Astrocyte of the cerebellum (primary cell): ENCODE data around the gene NR2F1-AS1.
"Not testable (repeated sequence)": the region's sequence is repeated elsewhere in the genome, so short reads cannot be mapped to it uniquely, and the experiment has no call there.

Experiments
- DNase-seq: peaks from one replicate; pipeline ENCODE4 v3.0.0-alpha.2; 2011; ENCODE audit warnings: low read depth
- H3K4me3 ChIP-seq: 2 replicates; pipeline ENCODE4 v1.5.1; 2011; ENCODE audit warnings: mild to moderate bottlenecking, low read depth, low read length, moderate library complexity
- in situ Hi-C: cut with HindIII; loops from 2 replicates; pipeline ENCODE4 v1.10.0; 2017; ENCODE audit warnings: low sequenced_read_pairs
- TF ChIP-seq, protein P1 (sequence below): IDR thresholded peaks from 2 replicates; pipeline ENCODE4 v1.5.1; 2012; ENCODE audit warnings: low read length, low read depth, moderate library complexity, mild to moderate bottlenecking; ENCODE audit errors: missing control alignments

Gene NR2F1-AS1

DNA sequence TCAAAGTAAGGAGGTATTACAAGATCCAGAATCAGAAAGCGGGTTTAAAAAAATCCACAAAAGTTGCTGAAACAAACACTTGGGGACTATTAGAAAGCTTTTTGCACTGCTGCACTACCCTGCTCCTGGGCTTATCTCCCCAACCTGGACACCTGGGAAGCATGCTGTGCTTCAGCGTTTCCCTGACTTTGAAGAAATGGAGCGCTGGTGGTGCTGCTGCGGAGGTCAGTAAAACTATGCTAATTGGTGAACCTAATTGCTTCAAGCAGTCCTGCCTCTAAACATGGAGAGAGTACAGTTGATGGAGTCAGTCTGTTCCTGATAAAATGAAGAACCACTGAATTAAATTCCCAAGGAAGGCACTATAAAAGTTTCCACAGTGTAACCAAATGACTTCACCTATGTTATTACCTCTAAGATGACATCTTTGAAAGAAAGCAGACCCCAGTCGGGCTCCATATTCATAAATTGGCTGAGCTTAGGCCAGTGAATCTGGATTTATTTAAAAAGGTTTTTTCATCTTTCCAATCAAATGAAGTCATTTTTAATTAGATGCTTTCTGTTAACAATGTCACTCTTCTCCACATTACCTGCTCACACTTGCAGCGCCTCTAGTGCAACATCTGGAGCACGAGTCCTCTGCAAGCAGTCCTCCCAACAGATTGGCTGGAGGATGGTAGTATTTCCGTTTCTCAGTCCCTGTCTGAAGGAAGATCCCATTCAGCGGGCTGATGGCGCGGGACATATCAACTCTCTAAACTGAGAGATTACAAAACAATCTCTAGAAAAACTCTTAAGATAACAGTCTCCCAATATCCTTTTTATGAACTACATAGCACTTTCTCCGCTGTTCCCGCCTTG, 11.5 kb downstream of the NR2F1-AS1 start:
- no peak for DNase-seq
- H3K4me3 ChIP-seq = no peak overlapping the region
- TF ChIP-seq, protein P1, sequence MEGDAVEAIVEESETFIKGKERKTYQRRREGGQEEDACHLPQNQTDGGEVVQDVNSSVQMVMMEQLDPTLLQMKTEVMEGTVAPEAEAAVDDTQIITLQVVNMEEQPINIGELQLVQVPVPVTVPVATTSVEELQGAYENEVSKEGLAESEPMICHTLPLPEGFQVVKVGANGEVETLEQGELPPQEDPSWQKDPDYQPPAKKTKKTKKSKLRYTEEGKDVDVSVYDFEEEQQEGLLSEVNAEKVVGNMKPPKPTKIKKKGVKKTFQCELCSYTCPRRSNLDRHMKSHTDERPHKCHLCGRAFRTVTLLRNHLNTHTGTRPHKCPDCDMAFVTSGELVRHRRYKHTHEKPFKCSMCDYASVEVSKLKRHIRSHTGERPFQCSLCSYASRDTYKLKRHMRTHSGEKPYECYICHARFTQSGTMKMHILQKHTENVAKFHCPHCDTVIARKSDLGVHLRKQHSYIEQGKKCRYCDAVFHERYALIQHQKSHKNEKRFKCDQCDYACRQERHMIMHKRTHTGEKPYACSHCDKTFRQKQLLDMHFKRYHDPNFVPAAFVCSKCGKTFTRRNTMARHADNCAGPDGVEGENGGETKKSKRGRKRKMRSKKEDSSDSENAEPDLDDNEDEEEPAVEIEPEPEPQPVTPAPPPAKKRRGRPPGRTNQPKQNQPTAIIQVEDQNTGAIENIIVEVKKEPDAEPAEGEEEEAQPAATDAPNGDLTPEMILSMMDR = no peak
- in situ Hi-C loops = no loop called here

DNA sequence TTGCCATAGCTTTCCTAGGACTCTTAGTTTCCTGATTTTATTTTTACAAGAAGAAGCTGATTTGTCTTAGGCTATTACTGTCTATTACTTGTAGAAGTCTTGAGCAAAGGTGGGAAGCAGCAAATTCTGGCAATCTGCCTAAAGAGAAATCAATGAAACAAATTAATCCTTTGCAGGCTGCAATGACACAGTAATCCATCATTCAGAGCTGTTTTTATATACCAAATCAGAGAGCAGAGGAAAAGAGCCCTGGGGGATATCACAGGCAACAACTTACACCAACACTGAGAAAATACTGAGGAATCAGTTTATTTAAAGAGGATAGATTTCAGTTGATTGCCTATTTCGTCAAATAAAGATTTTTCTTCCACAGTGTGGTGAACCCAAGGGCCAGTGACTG, 13.6 kb downstream of the NR2F1-AS1 start:
- DNase-seq = no peak
- in situ Hi-C loops = no loop called here
- no peak overlapping the region for H3K4me3 ChIP-seq
- TF ChIP-seq, protein P1 = no peak

DNA sequence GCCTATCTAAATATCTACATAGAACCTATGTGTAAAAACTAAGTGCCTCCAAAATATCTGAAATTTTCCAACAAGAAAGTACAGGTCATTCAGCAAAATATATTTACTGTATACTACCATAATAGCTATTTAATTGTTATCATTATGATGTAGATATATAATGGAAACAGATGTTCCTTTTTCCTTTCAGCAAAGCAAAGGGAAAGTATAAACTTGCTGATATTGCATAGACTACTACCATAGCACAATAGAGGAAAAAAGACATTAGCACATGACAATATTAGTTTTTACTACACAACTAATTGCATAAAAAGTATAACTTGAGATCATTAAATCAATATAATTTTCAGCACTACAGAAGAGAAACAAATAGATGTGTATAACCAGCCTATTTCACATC, 14.9 kb downstream of the NR2F1-AS1 start:
- TF ChIP-seq, protein P1 = no peak
- DNase-seq = no peak
- in situ Hi-C loops = no loop called here
- H3K4me3 ChIP-seq = no peak overlapping the region

DNA sequence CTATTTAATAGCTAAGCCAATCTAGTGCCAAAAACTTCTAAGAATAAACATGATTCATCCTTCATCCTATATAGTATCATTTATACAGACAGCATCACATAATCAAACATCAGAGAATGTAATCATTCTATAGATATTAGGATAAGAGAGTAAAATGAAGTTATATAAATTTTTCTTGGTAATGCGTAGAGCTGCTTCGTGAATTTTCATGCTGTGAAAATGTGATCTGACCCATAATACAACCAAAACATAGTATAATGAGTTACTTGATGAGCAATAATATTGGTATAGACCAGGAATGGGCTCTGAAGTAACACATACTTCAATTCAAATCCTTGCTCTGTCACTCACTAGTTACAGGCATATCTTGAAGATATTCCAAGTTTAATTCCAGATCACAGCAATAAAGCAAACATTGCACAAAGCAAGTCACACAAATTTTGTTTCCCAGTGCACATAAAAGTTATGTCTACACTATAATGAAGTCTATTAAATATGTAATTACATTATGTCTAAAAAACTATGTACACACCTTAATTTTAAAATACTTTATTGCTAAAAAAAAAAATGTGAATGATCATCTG, 23.9 kb downstream of the NR2F1-AS1 start:
- in situ Hi-C loops = no loop called here
- no peak for DNase-seq
- TF ChIP-seq, protein P1 = no peak
- no peak overlapping the region for H3K4me3 ChIP-seq

DNA sequence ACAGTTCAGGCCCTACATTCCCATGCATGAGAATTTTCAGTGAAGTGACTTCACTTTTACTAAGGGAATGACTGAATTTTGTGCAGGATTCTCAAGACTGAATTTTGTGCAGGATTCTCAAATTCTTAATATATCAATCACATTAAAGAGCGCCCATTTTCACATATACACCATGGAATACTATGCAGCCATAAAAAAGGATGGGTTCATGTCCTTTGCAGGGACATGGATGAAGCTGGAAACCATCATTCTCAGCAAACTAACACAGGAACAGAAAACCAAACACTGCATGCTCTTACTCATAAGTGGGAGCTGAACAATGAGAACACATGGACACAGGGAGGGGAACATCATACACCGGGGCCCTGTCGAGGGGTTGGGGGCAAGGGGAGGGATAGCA, 31.4 kb downstream of the NR2F1-AS1 start:
- in situ Hi-C loops, DNase-seq, H3K4me3 ChIP-seq: not testable (repeated sequence)

DNA sequence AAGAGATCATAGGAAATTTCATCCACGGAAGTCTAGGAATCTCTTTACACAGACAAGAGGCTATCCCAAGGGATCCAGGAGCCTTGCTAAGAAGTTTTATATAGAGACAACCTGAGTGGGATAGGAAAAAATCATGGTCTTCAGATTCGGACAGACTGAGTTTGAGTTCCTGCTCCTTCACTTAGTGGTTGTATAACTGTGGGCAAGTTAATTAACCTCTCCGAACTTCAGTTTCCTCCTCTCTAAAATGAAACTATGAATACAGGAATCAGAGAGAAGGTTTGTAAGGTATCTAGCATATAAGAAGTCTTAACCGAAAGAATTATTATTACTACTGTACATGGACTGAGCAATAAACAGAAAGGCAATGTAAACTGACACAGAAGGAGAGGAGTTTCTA, 35.1 kb downstream of the NR2F1-AS1 start:
- no peak for DNase-seq
- in situ Hi-C loops = no loop called here
- TF ChIP-seq, protein P1 = no peak
- H3K4me3 ChIP-seq = no peak overlapping the region

DNA sequence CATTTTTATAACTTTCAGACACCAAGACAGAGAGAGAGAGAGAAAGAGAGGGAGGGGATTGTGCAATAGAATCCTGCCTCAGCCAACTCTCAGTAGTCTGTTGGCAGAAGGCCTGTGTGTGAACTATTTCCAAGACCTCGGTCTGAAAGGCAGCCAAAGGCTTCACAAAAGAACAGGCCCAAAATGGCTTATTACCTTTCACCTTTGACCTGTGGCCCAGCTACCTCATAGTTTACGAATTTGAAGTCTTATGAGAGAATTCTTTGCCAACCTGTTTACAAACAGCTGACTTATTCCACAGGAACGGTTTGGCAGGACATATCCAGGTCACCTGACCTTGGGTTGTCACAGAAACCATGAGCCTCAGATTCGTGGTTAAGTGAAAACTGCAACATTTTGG, 48.6 kb downstream of the NR2F1-AS1 start:
- TF ChIP-seq, protein P1 = no peak
- no peak overlapping the region for H3K4me3 ChIP-seq
- DNase-seq = peak; percentile 99
- in situ Hi-C loops = no loop called here

DNA sequence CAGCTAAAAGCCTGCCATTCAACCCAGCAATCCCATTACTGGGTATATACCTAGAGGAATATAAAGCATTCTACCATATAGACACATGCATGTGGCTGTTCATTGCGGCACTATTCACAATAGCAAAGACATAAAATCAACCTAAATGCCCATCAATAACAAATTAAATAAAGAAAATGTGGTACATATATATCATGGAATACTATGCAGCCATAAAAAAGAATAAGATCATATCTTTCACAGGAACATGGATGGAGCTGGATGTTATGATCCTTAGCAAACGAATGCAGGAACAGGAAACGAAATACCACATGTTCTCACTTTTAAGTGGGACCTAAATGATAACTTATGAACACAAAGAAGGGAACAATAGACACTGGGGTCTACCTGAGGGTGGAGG, 59.2 kb downstream of the NR2F1-AS1 start:
- in situ Hi-C loops, H3K4me3 ChIP-seq, DNase-seq: not testable (repeated sequence)
